Measurements from ENCODE around the gene CELA2A. TPM values are rescaled to one million over a fixed set of nuclear protein-coding genes. Genes with fewer than 3 reads are reported as not detected.
"Not testable (repeated sequence)": the region's sequence is repeated elsewhere in the genome, so short reads cannot be mapped to it uniquely, and the experiment has no call there.

CELA2A gene
- total RNA-seq, 1 donor from 2014 or later: not detected

GRCh38 chr1:15471067-15471466 is 14.5 kb downstream of the CELA2A start:
- DNase-seq: not testable (repeated sequence)

GRCh38 chr1:15471723-15472122 is 15.2 kb downstream of the CELA2A start:
- not testable (repeated sequence) for DNase-seq

- DNase-seq: no peak
These were observed 16.1 kb downstream of the CELA2A start for GRCh38 chr1:15472587-15472986.

GRCh38 chr1:15475752-15476314 is 19.3 kb downstream of the CELA2A start, which contains the start of gene CELA2B:
CELA2B (plus strand) TSS chr1:15476104; CDS start chr1:15476126, 22 bp downstream.
- no peak for DNase-seq

- DNase-seq: no peak
These were observed 20.4 kb downstream of the CELA2A start for GRCh38 chr1:15476927-15477326.

GRCh38 chr1:15477646-15478212 is 21.2 kb downstream of the CELA2A start:
- DNase-seq: no peak

GRCh38 chr1:15479654-15480347 is 23.3 kb downstream of the CELA2A start:
- no peak for DNase-seq

GRCh38 chr1:15482455-15482854 is 25.9 kb downstream of the CELA2A start:
- DNase-seq: not testable (repeated sequence)

GRCh38 chr1:15482983-15483543 is 26.5 kb downstream of the CELA2A start:
- not testable (repeated sequence) for DNase-seq

GRCh38 chr1:15483971-15484370 is 27.4 kb downstream of the CELA2A start:
- DNase-seq: no peak

GRCh38 chr1:15484443-15484842 is 27.9 kb downstream of the CELA2A start:
- DNase-seq: not testable (repeated sequence)

- DNase-seq: no peak
These were observed 29.1 kb downstream of the CELA2A start for GRCh38 chr1:15485636-15486035.

GRCh38 chr1:15486844-15487610 is 30.5 kb downstream of the CELA2A start:
- DNase-seq: not testable (repeated sequence)

GRCh38 chr1:15488371-15488770 is 31.8 kb downstream of the CELA2A start:
- DNase-seq: no peak

- DNase-seq: no peak
These were observed 32.7 kb downstream of the CELA2A start for GRCh38 chr1:15489052-15489736.

GRCh38 chr1:15491010-15491409 is 34.5 kb downstream of the CELA2A start:
- peak; percentile 69 for DNase-seq

- no peak for DNase-seq
These were observed 36.1 kb downstream of the CELA2A start for GRCh38 chr1:15492596-15492995.

GRCh38 chr1:15493869-15494390 is 37.4 kb downstream of the CELA2A start:
- peak; percentile 80 for DNase-seq

- no peak for DNase-seq
These were observed 43.9 kb downstream of the CELA2A start for GRCh38 chr1:15500184-15501178.

- DNase-seq: peak; percentile 82
These were observed 44.9 kb downstream of the CELA2A start for GRCh38 chr1:15501208-15502032.
